Activated gamma-delta T cell treated with anti-CD3 and anti-CD28 coated beads, Interleukin-2, amount 50 U/mL, for 16 hours (primary cell): ENCODE measurements around the gene GAB3.
A peak's percentile ranks its signal among the peaks of the same experiment; 100 is the strongest.
"Not testable (repeated sequence)": the region's sequence is repeated elsewhere in the genome, so short reads cannot be mapped to it uniquely, and the experiment has no call there.

Experiments used
- DNase-seq: peaks from one replicate; pipeline ENCODE4 v3.0.0-alpha.2; 2020; ENCODE audit warnings: low read depth

GAB3 gene

DNA sequence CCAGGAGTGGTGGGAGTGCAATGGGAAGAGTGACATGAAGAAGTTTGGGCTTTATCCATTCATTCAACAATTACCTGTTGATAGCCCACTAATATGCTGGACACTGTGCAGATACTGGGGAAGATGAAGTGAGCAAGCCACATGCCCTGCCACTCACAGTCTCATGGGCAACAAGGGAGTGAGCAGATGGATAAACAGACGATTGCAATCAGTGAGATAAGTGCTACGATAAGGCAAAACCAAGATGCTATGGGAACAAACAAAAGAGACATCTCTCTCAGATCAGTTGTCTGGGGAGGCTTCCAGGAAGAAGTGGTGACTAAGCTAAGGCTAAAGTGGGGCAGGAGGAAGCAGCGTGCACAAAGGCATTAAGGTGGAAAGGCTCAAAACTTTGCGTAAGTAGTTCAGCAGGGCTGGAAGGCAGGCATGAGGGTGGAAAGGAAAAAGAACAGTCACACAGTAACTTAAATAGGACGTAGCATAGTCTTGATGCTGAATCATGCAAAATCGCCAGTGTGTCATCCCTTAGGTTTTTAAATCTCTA, 31.7 kb downstream of the GAB3 start:
- no peak for DNase-seq

DNA sequence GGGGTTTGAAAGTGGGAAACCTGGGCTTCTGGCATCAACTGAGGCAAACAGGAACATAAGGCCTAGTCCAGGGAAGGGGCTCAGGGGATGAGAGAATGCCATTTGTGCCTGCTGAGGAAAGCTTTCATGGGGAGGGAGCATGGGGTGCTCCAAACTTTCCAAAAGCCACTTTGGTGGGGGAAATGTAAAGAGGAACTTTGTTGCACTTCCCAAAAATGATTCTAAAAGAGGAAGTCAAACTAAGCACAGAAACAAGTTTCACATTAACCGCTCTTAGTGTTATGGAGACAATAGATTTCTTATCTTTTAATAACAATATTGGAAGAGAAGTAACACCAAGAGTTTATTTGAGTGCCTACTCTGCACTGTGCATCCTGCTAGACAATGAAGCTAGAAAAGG, 32.3 kb downstream of the GAB3 start:
- no peak for DNase-seq

DNA sequence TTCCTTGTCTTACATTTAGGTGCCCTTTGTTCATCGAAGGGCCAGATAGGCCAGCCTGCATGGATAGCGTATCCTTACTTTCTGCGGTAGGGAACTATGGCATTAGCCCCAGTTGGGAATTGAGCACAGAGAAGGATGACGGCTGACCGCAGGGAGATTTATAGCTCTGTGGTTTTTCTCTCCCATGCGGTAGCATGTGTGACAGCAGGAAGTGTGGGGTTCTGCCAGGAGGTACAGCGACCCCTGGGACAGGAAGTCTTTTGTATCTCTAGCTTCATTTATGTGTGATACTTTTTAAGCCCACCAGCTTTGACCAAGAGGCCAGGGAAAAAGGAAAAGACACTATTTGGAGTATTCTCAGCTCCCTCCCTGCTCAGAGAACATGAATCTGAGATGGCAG, 33.1 kb downstream of the GAB3 start:
- DNase-seq, result no peak

DNA sequence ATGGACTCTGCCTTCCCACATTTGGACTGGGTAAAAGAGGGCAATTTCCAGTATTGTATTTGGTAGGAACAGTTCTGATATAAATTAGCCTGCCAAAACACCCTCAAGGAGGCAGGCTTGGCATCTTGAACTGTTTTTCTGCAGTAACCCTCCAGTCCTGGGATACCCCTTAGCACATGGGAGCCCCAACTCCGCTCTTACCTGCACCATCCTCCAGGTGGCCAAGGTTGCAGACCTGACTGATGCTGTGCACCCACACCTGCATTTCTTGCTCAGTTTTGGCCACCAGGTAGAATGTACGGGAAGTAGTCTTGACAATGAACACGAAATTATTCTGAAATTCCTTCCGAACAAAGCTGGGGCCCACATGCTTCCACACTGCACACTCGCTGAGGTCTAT, 35.1 kb downstream of the GAB3 start:
- DNase-seq, result no peak

DNA sequence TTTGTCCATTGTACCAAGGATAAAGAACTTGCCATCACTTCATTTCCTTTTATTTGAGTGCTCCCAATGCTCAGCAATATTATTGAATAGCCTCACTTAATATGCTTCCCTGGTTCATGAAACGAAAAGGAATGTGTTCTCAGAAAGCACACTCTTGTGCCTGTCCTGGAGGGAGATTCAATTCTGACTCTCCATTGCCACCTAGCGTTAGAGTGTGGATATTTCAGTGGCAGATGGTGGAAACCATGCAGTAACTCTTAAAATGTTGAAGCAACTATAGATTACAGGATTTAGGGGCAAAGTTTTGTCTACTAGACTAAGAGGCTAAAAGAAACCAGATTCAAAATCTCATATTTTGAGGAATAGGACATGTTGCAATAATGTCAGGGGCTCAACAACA, 36.0 kb downstream of the GAB3 start:
- peak; percentile 36 for DNase-seq

DNA sequence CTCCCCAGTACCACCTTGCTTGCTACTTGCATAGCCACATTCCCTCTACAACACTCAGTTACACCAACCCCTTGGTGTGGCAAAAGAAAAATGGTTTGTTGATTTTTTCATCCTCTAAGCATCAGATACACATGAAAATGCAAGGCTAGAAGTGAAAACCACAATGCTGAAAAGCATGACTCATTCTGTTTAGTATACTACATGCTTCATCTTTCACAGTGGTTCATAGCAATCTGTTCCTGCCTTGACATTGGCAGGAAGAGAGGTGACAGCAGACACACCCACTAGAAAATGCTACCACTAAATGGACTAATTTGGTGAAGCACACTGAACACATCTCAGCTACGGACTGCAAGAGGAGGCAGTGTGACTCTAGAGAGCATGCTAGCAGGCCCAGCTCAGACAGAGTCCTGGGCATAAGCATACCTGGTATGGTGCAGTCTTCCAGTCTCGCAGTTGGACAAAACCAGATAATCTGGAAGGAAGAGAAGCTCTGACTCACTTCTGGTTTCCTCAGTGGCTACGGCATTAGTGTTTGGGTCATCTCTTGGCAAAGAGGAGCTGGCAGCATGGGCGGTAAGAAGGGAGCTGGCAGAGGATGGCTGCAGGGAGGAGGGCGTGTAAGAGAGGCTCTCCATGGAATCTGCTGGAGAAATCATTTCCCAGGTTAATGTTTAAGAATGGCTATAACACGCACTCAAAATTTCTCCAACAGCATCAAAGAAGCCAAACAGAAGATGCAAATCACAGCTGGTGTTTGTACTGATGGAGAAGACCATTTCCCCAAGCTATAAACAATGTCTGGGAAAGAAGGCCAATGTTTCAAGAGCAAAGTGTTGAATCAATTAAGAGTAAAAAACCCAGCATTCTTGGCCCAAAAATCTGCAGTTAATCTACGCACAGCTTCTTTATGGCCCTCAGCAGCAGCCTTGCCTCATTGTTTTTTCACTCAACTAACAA, 37.8 kb downstream of the GAB3 start:
- no peak for DNase-seq

DNA sequence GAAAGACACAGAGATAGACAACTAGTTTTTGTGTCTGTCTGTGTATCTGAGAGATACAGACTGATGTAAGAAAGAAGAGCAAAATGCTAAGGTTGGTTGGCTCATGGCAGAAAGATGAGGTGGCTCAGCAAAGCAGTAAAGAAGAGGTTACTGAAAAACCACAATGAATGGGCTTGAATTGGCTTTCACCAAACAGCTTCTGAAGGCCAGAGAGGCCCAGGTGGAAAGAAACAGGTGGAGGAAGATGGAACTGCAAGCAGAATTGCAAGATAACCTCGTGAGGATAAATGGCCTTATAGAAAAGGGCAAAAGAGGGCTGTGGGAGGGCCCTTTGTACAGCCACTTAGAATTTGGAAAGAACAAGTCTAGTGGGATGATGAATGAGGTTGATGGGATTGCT, 39.6 kb downstream of the GAB3 start:
- DNase-seq, result no peak

DNA sequence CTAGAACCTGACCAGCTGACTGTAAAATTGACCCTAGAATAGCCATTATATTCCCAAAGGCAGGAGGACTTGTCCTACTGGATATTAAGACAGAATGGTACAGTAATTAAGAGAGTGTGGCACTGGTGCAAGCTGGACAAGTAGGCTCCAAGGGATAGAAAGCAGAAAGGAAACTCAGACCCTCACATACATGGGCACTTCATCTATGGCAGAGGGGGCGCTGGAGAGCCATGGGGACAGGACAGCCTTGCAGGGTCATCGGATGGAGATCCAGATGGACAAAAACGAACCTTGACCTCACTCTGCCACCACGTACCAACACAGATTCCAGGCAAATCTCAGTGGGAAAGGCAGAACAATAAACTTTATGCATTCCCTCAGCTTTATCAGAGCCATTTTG, 40.6 kb downstream of the GAB3 start:
- DNase-seq, result no peak

DNA sequence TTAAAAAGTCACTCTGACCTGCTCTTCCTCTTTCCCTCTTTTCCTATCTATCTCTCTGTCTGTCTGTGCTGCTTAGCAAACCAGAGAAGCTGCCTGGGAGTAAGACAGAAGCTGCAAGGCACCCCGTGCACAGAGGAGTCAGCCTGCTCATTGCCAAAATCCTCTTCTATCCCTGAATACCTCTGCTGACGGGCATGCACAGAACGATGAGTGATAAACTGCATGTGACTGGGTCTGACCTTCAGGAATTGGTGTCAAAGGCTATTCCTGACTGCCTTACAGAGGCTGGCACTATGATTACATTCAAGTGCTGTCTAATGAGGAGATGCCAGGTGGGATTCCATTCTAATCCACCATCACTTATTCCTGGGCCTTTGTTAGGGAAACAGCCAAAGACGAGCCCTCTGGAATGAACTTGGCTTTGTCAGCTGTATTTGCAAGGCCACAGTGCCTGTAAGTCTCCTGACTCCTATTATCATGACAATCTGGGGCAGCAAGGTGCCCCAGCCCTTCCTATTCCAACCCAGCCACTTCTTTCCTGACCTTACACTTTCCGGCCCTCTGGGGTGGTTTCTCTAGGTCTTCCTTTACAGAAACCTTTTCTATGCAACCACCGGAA, 52.1 kb downstream of the GAB3 start:
- DNase-seq, result no peak

DNA sequence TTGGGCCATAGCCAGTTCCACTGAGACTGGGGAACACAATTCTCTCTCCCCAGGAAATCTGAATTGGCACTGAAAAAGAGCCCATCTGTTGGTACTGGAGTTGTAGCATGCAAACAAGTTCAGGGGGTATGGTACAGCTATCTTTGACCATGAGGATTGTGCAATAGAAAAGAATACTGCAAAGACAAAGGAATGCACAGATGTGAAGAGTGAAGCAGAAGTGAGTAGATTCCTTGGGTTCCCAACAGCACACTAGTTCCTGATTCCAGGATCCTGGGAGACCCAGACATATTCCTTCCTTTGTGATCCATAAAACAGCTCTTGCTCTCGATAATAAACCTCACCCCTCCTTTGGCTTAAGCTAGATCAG, 54.2 kb downstream of the GAB3 start:
- DNase-seq, result no peak

DNA sequence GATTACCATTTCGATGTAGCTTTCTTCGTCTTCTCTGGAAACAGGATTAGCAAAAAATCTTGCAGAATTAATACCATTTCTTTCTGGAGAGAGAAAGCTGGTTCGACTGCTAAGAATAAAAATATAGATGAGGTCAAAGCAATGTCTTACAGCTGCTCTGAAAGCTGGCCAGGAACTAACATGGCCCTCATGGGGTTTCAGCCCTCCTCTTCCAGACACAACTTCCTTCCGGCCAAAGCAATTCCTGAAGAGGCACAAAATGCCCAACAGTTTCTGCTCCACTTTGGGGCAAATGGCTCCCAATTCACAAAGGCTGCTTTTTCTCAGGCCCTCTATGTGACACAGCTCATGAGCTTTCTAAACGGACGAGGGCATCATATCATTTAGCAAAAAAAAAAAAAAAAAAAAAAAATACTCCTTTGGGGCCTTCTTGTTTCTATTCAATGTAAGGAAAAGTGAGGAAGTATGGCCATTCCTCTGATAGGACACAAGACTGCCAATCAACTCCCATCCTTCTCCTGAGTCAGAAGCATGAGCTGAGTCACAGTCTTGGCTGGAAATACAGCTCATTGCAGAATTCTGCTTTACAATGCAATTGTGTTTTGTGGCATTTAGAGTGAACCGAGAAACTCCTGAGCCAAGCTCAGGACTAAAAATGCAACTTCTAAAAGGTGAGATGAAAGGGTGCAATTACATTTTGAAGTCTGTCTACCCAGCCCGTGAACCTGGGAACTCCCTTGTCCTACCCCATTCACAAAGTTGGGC, 54.8 kb downstream of the GAB3 start:
- DNase-seq, result no peak

DNA sequence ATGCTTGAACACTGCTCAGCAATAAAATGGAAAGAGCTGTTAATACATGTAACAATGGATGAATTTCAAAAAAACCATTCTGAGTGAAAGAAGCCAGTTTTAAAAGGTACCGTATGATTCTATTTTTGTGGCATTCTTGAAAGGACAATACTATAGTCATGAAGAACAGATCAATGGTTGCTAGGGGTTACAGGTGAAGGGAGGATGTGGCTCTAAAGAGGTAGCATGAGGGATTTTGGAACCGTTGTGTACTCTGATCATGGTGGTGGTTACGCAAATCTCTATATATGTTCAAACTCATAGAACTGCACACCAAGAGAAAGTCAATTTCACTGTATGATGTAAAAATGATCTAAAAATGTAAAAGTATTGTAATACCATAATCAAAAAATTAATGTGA, 57.5 kb downstream of the GAB3 start:
- no peak for DNase-seq

DNA sequence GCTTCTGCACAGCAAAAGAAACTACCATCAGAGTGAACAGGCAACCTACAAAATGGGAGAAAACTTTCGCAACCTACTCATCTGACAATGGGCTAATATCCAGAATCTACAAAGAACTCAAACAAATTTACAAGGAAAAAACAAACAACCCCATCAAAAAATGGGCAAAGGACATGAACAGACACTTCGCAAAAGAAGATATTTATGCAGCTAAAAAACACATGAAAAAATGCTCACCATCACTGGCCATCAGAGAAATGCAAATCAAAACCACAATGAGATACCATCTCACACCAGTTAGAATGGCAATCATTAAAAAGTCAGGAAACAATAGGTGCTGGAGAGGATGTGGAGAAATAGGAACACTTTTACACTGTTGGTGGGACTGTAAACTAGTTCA, 60.4 kb downstream of the GAB3 start:
- DNase-seq, result not testable (repeated sequence)

DNA sequence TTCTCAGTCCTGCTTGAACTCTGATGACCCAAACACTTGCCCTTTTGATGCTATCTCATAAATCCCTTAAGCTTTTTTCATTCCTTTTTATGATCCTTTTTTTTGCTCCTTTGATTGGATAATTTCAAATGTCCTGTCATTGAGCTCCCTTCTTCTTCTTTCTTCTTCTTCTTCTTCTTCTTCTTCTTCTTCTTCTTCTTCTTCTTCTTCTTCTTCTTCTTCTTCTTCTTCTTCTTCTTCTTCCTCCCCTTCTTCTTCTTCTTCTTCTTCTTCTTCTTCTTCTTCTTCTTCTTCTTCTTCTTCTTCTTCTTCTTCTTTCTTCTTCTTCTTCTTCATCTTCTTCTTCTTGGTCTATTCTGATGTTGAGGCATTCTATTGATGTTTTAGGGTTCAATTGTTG, 78.8 kb downstream of the GAB3 start:
- DNase-seq, result not testable (repeated sequence)

DNA sequence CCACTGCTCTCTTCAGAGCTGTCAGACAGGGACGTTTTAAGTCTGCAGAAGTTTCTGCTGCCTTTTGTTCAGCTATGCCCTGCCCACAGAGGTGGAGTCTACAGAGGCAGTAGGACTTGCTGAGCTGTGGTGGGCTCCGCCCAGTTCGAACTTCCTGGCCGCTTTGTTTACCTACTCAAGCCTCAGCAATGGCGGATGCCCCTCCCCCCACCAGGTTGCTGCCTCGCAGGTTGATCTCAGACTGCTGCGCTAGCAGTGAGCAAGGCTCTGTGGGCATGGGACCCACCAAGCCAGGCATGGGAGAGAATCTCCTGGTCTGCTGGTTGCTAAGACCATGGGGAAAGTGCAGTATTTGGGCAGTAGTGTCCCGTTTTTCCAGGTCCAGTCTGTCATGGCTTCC, 80.0 kb downstream of the GAB3 start:
- not testable (repeated sequence) for DNase-seq

DNA sequence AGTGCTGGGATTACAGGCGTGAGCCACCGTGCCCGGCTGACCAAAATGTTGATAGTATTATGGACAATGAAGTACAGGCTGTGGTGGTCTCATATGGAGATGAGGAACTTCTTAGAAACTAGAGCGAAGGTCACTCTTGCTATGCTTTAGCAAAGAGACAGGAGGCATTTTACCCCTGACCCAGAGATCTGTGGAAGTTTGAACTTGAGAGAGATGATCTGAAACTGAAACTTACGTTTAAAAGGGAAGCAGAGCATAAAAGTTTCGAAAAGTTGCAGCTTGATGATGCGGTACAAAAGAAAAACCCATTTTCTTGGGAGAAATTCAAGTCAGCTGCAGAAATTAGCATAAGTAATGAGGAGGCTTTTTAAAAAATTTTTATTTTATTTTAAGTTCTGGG, 89.0 kb downstream of the GAB3 start:
- no peak for DNase-seq

DNA sequence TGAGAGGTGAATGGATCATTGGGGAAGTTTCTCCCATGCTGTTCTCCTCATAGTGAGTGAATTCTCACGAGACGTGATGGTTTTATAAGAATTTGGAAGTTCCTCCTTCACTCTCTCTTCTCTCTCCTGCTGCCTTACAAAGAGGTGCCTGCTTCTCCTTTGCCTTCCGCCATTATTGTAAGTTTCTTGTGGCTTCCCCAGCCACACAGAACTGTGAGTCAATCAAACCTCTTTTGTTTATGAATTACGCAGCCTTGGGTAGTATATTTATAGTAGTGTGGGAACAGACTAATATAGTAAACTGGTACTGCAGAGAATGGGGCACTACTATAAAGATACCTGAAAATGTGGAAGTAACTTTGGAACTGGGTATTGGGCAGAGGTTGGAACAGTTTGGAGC, 89.7 kb downstream of the GAB3 start:
- no peak for DNase-seq

DNA sequence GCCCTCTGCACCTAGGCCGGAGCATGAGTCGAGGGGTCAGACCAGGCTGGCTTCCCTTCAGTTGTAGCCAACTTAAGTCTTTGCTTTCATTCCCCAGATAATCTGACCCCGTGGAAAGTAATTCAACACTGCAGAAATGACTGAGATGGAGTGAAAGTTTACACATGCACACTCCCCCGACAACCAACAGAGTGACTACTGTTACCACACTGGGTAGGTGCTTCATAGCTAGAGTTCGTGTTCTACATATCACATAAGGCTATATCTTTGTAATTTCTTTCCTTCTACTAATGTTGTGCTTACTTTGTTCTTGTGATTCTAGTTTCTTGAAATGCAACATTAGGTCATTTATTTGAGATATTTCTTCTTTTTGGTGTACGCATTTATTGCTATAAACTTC, 90.3 kb downstream of the GAB3 start:
- no peak for DNase-seq

DNA sequence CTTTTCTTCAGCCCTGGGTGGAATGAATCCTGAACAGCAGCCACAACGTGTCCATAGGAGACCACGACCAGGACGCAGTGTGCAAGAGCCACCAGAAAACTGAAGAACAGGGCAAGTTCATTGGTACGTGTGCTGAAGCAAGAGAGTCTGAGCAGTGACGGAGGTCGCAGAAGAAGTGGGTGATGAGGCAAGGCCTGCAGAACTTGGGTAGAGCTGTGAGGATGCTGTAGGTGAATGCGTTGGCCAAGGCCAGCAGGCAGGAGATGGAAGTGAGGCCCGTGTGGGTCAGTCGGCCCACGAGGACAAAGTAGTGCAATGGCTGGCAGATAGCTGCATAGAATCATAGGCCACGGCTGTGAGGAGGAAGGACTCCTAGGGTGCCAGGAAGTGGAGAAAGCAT, 91.9 kb downstream of the GAB3 start:
- DNase-seq, result no peak

DNA sequence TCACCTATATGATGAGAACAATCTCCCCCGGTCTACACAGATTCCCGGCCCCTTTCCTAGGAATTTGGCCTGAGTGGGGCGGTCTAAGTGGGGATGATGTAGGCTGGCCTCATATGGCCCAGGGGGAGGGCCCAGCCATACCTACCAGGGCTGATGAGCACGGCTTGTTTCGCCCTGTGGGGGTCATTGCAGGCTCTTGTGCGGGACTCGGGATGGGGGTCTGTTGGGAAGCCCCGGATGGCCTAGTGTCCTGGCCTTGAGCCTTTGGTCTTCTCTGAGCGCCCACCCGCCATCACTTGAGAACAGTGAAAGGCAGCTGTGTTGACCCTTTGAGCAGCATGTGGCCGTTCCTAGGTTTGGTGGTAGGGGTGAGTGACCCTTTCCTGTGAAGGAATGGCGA, 92.7 kb downstream of the GAB3 start:
- no peak for DNase-seq

DNA sequence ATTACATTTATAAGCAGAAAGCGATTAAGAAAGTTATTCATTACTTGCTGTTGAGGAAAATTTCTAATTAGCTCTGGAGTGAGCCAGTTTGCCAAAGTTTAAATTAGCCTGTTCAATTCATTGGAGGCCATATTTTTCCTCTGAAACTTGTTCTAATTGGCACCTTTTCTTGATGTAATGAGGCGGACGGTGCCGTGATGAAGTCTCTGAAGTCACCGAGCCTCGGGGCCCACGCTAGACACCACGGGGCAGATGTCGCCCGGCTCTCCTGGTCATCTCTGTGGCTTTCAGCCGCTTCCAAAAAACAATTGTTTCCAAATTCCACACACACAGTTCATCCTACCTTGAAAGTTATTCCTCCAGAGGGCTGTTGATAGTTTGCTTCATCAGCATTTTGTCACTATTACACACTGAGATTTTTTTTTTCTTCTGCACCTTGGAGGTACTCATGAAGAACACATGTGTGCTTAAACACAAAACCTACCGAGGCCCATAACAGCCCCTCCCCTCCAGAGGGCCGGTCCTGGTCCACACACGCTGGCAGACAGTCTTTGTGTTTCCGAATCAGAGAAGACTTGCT, 93.6 kb downstream of the GAB3 start:
- no peak for DNase-seq

DNA sequence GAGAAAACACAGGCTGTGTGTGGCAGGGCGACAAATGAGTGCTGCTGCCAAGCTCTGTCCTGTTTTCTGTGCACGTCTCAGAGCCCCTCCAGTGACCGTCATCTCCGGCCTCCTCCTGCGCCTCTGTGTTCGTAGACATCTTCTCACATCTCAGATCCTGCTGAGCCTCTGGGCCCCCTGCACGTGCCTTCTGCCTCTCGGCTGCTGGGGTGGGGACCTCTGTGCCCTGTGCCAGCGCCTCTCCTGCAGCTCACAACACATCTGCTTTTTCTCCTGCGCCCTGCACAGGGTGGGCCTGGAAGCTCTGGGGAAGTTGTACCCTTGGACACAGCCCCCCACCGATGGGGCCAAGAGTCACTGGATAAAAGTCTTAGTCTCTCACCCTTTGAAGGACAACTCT, 95.1 kb downstream of the GAB3 start:
- no peak for DNase-seq
